Measurements from ENCODE around the gene IGSF22.

The IGSF22 gene

DNA sequence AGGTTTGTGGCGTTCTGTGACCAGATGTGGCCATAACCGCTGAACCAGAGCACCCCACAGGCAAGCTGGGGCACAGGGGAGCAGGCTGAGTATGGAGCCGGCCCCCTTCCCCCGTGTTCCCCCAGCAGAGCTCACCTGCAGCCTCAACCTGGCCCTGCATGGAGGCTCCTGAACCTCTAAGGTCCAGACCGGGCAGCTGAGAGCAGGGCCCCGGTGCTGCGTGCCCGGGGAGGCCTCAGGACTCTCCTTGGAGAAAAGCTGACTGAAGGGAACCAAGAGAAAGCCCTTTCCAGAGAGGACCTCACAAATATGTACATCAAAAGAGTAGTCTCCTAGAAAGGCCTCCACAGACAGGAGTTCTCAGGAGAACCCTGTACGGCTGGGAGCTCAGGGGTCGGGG, 17.4 kb upstream of the IGSF22 start:
- no peak for DNase-seq

DNA sequence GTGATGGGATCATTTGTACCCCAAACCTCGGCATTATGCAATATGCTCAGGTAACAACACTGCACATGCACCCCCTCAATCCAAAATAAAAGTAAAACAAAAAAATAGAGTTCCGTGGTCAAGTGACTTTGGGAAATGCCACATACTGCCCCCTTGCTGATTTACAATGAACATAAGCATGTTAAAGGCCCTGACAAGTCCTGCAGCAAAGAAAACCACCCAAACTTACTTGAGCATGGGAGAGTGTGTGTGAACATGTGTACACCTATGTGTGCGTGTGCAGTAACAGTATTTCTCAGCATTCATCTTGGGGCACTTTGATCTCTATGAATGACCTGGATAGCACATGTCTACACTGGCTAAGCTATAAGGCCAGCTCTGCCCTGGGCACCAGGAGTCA, 15.8 kb upstream of the IGSF22 start:
- DNase-seq, result no peak

GRCh38 chr11:18739685-18740084, 13.7 kb upstream of the IGSF22 start:
- DNase-seq, result no peak

GRCh38 chr11:18737642-18738041, 11.7 kb upstream of the IGSF22 start:
- DNase-seq, result no peak

DNA sequence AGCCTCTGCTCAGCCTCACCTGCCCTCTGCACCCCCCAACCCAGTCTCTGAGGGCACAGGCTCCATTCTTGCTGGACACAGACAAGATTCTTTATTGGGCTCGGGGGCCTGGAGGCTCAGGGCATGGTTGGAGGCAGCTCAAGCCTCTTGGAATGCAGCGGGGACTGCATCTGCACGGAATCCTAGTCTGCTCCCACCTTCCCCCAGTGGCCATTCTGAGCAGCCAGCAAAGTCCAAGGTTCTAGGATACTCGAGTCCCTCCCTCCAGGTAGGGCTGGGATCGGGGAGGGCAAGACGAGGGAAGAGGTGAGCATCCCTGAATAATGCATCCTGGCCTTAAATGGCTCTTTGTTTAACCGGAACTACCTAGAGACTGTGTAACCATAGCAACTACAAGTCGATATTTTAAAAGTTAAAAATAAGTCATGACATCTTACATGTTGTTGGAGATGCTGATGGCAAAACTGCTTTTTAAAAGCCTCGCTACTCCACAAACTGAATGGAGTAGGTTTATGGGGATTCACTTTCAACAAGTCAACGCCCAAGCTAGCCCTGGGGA, 10.7 kb upstream of the IGSF22 start:
- DNase-seq, result no peak

- DNase-seq, result no peak
Observed at GRCh38 chr11:18733202-18733601, 7.2 kb upstream of the IGSF22 start.

DNA sequence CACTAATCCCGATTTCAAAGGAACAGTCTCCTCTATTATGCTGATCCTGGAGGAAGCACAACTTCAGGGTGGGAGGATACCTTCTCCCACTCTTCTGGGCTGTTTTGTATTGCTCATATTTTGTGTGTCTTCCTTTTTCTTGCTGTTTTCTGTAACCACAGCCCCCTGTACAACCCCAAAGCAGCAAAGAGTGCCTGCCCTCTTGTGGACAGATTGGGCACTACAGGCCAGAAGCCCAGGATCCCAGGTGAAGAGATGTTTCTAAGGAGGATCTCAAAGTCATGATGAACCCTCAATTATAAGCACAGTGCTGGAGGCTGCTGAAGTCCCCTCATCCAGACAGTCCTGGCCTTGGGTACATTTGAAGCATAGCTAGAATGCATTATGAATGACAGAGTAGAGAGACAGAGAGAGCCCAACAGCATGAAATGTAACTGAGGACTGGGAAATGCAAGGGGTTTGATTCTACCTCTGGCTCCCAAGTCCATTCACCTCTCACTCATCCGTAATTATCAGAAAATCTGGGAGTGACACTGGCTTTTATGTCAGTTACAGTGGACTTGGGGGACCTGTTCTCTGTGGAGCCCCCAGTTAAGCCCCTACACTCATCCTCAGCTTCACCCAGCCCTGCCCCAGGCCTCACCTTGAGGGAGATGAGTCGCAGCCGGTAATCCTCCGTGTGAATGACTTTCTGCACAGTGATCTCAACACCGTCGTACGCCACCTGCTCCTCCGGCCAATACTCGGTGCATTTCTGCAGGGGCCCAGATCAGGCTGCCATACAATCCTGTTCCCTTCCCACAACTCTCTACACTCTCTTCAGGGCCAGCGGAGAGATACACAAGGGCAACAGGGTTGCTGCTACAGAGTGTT, 6.2 kb upstream of the IGSF22 start:
- DNase-seq, result peak; percentile 73

DNA sequence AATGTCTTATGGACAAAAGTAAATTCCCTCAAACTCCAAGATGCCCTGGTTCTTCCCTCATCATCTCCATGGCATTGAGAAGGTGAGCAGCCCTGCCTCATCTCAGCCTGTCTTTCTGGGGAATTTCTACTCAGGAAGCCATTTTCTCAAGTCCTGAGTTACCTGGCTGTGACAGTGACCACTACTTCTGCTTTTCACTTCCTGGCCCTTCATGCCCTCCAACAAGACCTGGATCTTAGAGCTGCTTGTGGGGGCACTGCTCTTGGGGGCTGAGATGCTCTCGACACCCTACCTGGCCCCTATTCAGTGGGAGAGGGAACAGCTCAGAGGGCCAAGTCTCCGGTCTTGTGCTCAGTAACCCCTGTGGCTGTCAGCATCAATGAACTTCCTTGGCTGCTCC, 5.5 kb upstream of the IGSF22 start:
- DNase-seq, result no peak

DNA sequence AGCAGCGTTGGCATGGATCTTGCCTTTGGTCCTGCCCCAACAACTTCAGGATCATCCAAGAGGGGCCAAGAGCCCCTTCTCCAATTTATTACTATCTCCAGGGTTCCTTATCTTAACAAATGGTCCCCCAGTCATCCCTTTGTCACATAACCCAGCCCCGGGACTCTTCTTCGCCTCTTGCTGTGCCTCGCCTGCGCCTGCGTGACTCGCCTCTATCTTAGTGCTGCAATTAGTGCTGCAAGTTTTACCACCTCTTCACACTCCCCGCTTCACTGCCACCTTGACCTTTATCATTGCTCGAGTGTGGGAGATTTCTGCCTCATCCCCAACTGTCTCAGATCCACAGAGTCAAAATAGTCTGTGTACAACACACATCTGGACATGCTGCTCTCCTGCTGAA, 4.0 kb upstream of the IGSF22 start:
- no peak for DNase-seq

GRCh38 chr11:18729426-18729825, 3.4 kb upstream of the IGSF22 start:
- DNase-seq, result no peak

DNA sequence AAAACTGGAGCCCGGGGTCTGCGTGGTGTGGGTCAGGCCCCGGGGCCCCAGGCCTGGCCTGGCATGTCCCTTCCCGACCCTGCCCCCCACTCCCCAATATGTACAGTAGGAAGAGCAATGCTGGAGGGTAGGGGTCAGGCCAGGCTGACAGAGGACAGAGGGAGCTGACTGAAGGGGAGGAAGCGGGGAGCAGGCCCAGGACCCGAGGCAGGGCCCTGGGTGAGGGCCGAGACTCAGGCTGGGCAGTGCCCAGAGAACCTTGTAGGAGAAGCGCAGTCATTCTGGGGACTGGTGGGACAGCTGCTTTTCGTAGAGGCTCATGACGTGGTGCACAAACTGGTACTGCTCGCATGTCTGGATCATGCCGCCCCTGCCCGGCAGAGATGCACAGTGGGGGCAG, 2.7 kb upstream of the IGSF22 start:
- no peak for DNase-seq

DNA sequence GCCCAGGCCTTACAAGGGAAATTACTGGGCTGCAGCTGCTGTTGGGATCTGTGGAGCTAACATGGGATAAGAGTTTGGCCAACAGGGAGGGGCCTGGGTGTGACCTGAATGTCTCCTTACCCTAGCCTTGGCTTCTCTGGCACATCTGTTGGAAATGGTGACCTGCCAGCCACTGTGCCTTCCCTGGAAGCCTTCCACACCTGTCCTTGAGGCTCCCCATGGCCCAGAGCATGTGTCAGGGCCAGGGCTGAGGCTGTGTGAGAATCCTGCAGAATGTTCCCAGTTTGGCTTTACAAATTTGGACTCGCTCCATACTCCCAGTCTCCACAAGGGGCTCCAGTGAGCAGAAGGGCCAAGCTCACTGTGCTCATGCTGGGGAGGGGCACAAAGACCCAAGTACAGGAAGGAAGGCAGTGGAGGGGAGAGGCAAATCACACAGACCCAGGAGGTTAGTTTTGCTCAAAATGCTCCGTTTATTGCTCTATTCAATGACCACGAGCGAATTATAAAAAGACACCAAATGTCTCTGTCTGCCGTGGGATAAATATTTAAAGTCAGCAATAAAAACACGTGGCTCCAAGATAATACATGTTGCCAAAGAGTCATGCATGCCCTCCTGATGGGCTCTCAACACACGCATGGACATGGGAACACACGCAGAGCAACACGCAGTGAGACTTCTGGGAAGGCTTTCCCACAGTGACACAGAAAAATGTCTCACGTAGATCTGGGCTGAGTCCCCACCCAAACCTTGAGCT, 1.7 kb upstream of the IGSF22 start:
- DNase-seq, result peak; percentile 58

GRCh38 chr11:18723991-18724390, 2.0 kb downstream of the IGSF22 start:
- no peak for DNase-seq

GRCh38 chr11:18722293-18722637, 3.7 kb downstream of the IGSF22 start:
- DNase-seq, result no peak

GRCh38 chr11:18721561-18722292, 4.3 kb downstream of the IGSF22 start:
- peak; percentile 66 for DNase-seq

- peak; percentile 87 for DNase-seq
Observed at GRCh38 chr11:18720808-18721560, 5.0 kb downstream of the IGSF22 start.

DNA sequence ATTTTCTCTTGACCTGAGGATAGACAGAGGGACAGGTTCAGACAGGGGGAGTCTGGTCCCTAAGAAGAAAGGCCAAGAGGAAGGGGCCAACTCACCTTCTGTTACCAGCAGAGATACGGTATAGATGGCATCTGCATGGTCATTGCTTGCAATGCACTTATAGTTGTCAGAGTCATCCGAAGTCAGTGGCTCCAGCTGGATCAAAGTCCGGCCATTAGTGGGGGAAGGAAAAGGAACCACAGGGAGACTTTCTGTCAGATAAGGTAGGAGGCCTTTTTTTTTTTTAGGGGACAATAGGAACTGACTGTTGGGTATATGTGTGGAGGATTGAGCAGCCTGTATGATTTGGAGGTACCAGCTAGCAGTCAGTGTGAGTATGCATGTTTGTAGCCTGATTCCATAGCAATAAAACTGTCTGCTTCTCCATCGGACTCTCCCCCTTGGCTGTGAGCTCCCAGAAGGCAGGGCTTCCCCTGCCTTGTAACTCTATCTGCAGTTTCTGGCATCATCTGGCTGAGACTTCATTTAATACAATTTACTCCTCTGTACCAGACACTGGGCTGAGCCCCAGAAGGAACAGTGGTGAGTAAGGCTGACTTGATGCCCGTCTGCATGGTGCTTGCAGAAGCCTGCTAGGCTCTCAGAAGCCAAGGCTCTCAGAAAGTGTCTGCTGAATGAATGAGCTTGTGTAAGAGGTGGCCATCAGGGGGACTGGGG, 5.7 kb downstream of the IGSF22 start:
- DNase-seq, result no peak

- DNase-seq, result no peak
Observed at GRCh38 chr11:18715476-18715875, 10.5 kb downstream of the IGSF22 start.

DNA sequence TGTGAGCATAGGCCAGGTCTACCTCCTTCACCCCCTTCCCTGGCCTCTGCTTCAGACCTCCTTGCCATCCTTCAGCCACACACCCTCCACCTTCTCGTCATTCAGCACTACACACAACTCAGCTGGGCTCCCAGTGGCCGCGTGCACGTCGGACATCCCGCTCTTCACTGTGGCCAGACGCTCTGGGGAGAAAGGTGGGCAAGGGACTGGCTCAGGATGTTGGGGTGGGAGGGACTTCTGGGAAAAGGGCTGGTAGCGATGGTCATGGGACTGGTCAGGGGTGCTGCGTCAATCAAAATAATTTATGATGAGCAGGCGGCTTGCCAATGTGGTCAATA, 11.6 kb downstream of the IGSF22 start:
- no peak for DNase-seq

- no peak for DNase-seq
Observed at GRCh38 chr11:18713646-18714442, 12.1 kb downstream of the IGSF22 start.

DNA sequence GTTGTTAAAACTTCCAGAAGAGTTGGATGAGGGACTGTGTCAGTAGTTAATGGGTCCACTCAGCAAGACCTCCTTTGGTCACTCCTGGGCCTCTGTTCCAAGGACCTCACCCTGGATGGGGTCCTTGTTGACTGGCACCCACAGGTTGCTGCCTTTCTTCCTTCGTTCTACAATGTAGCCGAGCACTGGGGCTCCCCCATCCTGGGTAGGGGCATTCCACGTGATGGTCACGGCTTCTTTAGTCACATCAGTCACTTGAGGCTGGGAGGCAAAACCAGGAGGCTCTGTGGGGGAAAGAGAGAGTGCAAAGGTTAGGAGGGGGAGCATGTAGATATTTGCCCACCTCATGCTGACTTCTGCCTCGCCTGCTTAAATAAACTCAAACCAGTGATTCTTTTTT, 15.4 kb downstream of the IGSF22 start:
- DNase-seq, result no peak
